Measurements from ENCODE around the gene FSTL5. TPM values are rescaled to one million over a fixed set of nuclear protein-coding genes. Genes with fewer than 3 reads are reported as not detected.
"Not testable (repeated sequence)": the region's sequence is repeated elsewhere in the genome, so short reads cannot be mapped to it uniquely, and the experiment has no call there.

The FSTL5 gene
- total and polyA plus RNA-seq, 10 of the 15 experiments (the other 5 are each of a cell fraction or from before 2014, with no cell fraction given) = 0.04 to 2.4 (median 0.08) TPM; not detected in 4

DNA sequence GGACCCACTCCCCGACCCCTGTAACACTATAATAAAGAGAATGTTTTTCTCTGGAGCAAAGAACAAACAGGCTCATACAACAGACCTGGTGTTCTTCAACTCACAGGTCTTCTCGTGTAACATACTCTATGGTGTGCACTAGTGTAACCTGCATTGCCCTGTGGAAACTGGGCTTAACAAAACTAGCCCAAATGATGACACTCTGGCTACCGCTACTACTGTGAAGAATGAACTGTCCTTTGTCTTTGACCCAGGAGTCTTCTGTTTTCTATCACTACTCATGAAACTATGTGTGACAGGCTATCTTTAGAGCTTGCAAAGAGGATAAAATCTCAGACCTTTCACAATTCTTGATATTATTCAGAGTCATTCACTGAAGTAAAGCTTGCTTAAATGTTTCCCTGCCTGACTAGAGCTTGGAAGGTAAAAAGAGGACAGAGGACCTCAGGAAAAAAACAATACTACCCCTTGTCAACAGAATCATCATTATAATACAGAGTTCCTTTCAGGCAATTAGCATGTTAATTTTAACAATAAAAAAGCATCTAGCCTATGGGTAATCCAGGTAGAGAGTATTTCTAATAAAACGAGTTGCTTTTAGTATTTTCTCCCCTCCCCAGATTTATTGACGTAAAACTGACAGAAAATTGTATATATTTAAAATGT, 59.2 kb downstream of the FSTL5 start:
- no peak for TF ChIP-seq SREBF1 (IDR thresholded peaks at IDR 0.05; ENCODE audit: low read length)
- TF ChIP-seq NR2F1 (conservative IDR thresholded peaks at IDR 0.05) = no peak
- TF ChIP-seq, protein P1, sequence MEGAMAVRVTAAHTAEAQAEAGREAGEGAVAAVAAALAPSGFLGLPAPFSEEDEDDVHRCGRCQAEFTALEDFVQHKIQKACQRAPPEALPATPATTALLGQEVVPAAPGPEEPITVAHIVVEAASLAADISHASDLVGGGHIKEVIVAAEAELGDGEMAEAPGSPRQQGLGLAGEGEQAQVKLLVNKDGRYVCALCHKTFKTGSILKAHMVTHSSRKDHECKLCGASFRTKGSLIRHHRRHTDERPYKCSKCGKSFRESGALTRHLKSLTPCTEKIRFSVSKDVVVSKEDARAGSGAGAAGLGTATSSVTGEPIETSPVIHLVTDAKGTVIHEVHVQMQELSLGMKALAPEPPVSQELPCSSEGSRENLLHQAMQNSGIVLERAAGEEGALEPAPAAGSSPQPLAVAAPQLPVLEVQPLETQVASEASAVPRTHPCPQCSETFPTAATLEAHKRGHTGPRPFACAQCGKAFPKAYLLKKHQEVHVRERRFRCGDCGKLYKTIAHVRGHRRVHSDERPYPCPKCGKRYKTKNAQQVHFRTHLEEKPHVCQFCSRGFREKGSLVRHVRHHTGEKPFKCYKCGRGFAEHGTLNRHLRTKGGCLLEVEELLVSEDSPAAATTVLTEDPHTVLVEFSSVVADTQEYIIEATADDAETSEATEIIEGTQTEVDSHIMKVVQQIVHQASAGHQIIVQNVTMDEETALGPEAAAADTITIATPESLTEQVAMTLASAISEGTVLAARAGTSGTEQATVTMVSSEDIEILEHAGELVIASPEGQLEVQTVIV (IDR thresholded peaks at IDR 0.05; ENCODE audit: borderline replicate concordance, partially characterized antibody) = no peak
- DNase-seq (ENCODE audit: low read depth, low spot score) (no peak), FAIRE-seq (no peak), ATAC-seq (no peak)
- no peaks in the 10 kb centered on the region for H3K36me3 ChIP-seq (ENCODE audit: control insufficient read depth in 2 of 2, insufficient read depth in 2 of 2, low read length in 1 of 2)
- POLR2A ChIA-PET = no interaction called here
- H3K9me3 ChIP-seq (replicated peaks; ENCODE audit: control insufficient read depth, insufficient read depth, low read length) = no peaks in the 10 kb centered on the region
- H3K27me3 ChIP-seq (replicated peaks in 1 of 2; ENCODE audit: control insufficient read depth in 2 of 2, insufficient read depth in 2 of 2, low read length in 1 of 2) = no peaks in the 10 kb centered on the region
- H2AFZ ChIP-seq (ENCODE audit: control insufficient read depth, low read depth, low read length) = no peak overlapping the region
- no peak overlapping the region for H3K4me3 ChIP-seq
- H3K79me2 ChIP-seq (ENCODE audit: control insufficient read depth, insufficient read depth, low read length) = no peaks in the 10 kb centered on the region
- intact Hi-C loops (cut with micrococcal nuclease; ENCODE audit: unreplicated experiment) = no loop called here
- H4K20me1 ChIP-seq (ENCODE audit: control insufficient read depth, insufficient read depth) = no peaks in the 10 kb centered on the region
- no peaks in the 10 kb centered on the region for H3K4me1 ChIP-seq (ENCODE audit: control insufficient read depth, insufficient read depth, low read length)
- RAD21 ChIA-PET (ENCODE audit: unreplicated experiment) = no interaction called here
- no TSS peak for BruUV-seq (replicated peaks)
- CTCF ChIA-PET = no interaction called here
- no peak overlapping the region for H3K27ac ChIP-seq (ENCODE audit: control insufficient read depth, insufficient read depth)
- WGBS (ENCODE audit: insufficient coverage, insufficient replicate concordance, low lambda C conversion rate, missing lambda C conversion rate) = 16% methylated on average over 5 of the region's 5 CpGs
- no peak overlapping the region for H3K9ac ChIP-seq (ENCODE audit: control insufficient read depth, insufficient read depth, low read length)
- SMC1A ChIA-PET (ENCODE audit: uncharacterized antibody, unreplicated experiment) = no interaction called here
- in situ Hi-C loops (cut with MboI) = no loop called here
- H3K4me2 ChIP-seq (ENCODE audit: control insufficient read depth, insufficient read depth) = no peak overlapping the region

DNA sequence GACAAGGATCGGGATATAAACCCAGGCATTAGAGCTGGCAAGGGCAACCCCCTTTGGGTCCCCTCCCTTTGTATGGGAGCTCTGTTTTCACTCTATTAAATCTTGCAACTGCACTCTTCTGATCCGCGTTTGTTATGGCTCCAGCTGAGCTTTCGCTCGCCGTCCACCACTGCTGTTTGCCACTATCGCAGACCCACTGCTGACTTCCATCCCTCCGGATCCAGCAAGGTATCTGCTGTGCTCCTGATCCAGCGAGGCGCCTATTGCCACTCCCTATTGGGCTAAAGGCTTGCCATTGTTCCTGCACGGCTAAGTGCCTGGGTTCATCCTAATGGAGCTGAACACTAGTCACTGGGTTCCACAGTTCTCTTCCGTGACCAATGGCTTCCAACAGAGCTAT, 59.9 kb downstream of the FSTL5 start:
- H3K9ac ChIP-seq (ENCODE audit: control insufficient read depth, insufficient read depth, low read length); POLR2A ChIA-PET; H3K9me3 ChIP-seq (replicated peaks; ENCODE audit: control insufficient read depth, insufficient read depth, low read length); H3K27me3 ChIP-seq (replicated peaks in 1 of 2; ENCODE audit: control insufficient read depth in 2 of 2, insufficient read depth in 2 of 2, low read length in 1 of 2); intact Hi-C loops (cut with micrococcal nuclease; ENCODE audit: unreplicated experiment); FAIRE-seq; H3K4me3 ChIP-seq; H2AFZ ChIP-seq (ENCODE audit: control insufficient read depth, low read depth, low read length); CTCF ChIA-PET; RAD21 ChIA-PET (ENCODE audit: unreplicated experiment); H3K79me2 ChIP-seq (ENCODE audit: control insufficient read depth, insufficient read depth, low read length); DNase-seq (ENCODE audit: low read depth, low spot score); H3K36me3 ChIP-seq (ENCODE audit: control insufficient read depth in 2 of 2, insufficient read depth in 2 of 2, low read length in 1 of 2); H3K27ac ChIP-seq (ENCODE audit: control insufficient read depth, insufficient read depth); SMC1A ChIA-PET (ENCODE audit: uncharacterized antibody, unreplicated experiment); ATAC-seq; H4K20me1 ChIP-seq (ENCODE audit: control insufficient read depth, insufficient read depth); H3K4me2 ChIP-seq (ENCODE audit: control insufficient read depth, insufficient read depth); H3K4me1 ChIP-seq (ENCODE audit: control insufficient read depth, insufficient read depth, low read length); BruUV-seq (replicated peaks); in situ Hi-C loops (cut with MboI): not testable (repeated sequence)
- WGBS (ENCODE audit: insufficient coverage, insufficient replicate concordance, low lambda C conversion rate, missing lambda C conversion rate) = 41% methylated on average over 12 of the region's 12 CpGs

All from GM12878 (cell line).